Measurements from ENCODE around the gene SUSD4.

SUSD4 gene

GRCh38 chr1:223390618-223391017 lies 26.6 kb upstream of the SUSD4 start:
- H3K4me1 Mint-ChIP-seq = no peaks in the 10 kb centered on the region
- no peak overlapping the region for H3K27ac Mint-ChIP-seq
- H3K27me3 Mint-ChIP-seq = peaks cover 39 to 47% of the 10 kb centered on the region in 2 donors
- DNase-seq = no peak
- H3K9me3 Mint-ChIP-seq = peaks cover 0 to 10% of the 10 kb centered on the region in 2 donors
- no peak for ATAC-seq (replicated peaks)
- peaks cover 0 to 1% of the 10 kb centered on the region in 2 donors for H3K36me3 Mint-ChIP-seq
- H3K4me3 Mint-ChIP-seq = no peak overlapping the region

DNA sequence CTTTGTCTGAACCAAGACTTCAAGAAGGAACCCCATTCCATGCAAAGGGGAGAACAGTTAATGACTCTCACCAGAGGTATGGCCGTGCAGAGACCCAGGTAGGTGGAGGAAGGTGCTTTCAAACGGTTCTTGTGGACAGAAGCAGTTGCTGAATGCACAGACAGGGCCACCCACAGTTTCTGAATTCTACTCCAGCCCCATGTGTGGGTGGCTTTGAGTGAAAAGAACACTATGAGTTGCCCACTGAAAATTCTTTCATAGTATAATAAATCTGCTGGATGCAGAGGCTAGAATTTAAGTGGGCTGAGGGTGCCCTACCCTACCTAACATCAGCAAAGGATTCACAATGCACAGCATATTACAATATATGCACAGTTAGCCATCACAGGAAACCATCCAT lies 22.0 kb upstream of the SUSD4 start:
- peaks cover 19 to 28% of the 10 kb centered on the region in 2 donors for H3K27me3 Mint-ChIP-seq
- H3K4me1 Mint-ChIP-seq = no peaks in the 10 kb centered on the region
- no peak overlapping the region for H3K4me3 Mint-ChIP-seq
- no peaks in the 10 kb centered on the region for H3K9me3 Mint-ChIP-seq
- H3K36me3 Mint-ChIP-seq = no peaks in the 10 kb centered on the region
- no peak overlapping the region for H3K27ac Mint-ChIP-seq
- ATAC-seq (replicated peaks) (no peak), DNase-seq (no peak)

DNA sequence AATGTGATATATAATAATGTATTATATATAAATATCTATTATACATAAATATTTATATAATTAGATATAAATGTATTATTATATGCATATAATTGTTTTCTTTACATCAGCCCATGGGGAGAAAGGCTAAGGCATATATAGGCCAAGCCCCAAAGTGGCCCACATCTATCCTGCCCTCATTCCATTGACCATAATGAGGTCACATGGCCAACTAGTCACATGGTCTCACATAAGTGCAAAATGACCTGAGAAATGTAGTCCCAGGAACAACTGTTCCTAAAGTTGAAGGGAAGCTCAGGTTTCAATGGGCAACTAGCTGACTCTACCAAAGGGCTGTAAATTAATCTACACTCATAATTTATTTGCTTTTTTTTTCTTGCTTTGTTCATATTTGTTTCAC lies 14.8 kb upstream of the SUSD4 start:
- DNase-seq (no peak), ATAC-seq (replicated peaks) (no peak)
- Mint-ChIP-seq H3K4me3 (no peak overlapping the region), H3K27ac (no peak overlapping the region), H3K36me3 (no peaks in the 10 kb centered on the region), H3K9me3 (peaks cover 7 to 8% of the 10 kb centered on the region in 2 donors), H3K4me1 (no peaks in the 10 kb centered on the region), H3K27me3 (peaks cover 7 to 13% of the 10 kb centered on the region in 2 donors)

- H3K4me3 Mint-ChIP-seq = no peak overlapping the region
- DNase-seq (no peak), ATAC-seq (replicated peaks) (no peak)
- H3K27ac Mint-ChIP-seq = no peak overlapping the region
- no peaks in the 10 kb centered on the region for H3K4me1 Mint-ChIP-seq
- peaks cover 6 to 8% of the 10 kb centered on the region in 2 donors for H3K9me3 Mint-ChIP-seq
- peaks cover 11 to 16% of the 10 kb centered on the region in 2 donors for H3K27me3 Mint-ChIP-seq
- no peaks in the 10 kb centered on the region for H3K36me3 Mint-ChIP-seq
These were observed 10.2 kb upstream of the SUSD4 start for GRCh38 chr1:223374064-223374610.

DNA sequence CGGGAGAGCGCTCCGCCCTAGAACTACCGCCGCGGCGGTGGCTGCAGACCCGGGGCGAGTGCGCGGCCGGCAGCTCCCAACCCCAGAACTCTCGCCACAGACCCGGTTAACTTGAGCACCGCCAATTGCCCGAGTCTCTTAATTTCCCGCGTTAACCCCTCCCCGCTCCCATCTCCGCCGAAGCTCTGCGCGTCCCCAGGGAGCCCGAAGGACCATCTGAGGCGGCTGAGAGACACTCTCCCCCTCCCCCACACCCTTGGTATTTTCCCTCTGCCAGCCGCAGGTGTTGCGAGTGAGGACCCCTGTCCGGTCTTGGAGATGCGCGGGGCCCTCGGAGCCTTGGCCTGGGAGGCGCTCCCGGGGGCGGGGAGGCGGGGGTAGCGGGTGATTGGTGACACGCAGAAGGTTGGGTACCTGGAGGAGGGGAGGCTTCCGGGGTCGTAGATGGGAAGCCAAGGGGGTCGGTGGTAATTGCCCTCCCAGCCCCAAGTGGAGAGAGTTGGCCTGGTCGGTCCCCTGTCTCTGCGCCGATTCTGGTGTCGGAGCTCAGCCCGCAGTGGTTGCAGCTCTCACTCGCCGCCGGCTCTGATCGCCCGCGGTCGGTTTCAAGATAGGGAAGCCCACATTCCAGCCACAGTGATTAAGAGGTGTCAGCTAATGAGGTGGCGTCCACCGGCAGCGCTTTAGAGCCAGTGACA lies 858 bp upstream of the SUSD4 start:
- Mint-ChIP-seq H3K4me3 (peak overlapping the region; percentile 68 to 81), H3K27ac (no peak overlapping the region), H3K36me3 (no peaks in the 10 kb centered on the region), H3K9me3 (no peaks in the 10 kb centered on the region), H3K27me3 (peaks cover 41 to 62% of the 10 kb centered on the region in 2 donors), H3K4me1 (peaks cover 11 to 20% of the 10 kb centered on the region in 2 donors)
- DNase-seq (no peak), ATAC-seq (replicated peaks) (no peak)

GRCh38 chr1:223363057-223363855 lies 720 bp downstream of the SUSD4 start:
- H3K4me3 Mint-ChIP-seq = peak overlapping the region; percentile 78 to 84

DNA sequence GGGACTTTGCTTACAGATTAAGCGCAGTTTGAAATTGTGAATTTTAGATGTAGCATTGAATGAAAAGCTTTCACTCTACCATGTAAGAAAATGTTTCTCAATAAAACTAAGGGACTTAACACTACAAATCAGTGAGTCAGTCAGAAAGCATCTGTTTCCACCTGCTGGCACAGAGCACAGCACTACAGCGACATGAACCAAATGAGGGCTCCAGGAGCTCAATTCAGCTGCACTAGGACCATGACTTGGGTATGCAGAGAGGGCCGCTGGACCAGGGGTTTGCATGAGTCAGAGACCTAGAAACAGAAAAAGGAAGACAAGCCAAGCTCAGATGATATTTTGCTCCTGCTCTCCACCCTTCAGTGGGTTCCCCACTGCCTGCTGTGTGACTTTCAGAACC lies 5.2 kb downstream of the SUSD4 start:
- DNase-seq (no peak), ATAC-seq (replicated peaks) (peak in 1 of 2 donors; percentile 31)
- H3K9me3 Mint-ChIP-seq = no peaks in the 10 kb centered on the region
- H3K4me3 Mint-ChIP-seq = no peak overlapping the region
- H3K36me3 Mint-ChIP-seq = no peaks in the 10 kb centered on the region
- H3K27ac Mint-ChIP-seq = no peak overlapping the region
- peaks cover 42 to 62% of the 10 kb centered on the region in 2 donors for H3K27me3 Mint-ChIP-seq
- H3K4me1 Mint-ChIP-seq = peaks cover 6 to 11% of the 10 kb centered on the region in 2 donors

More at GRCh38 chr1:223363057-223363855, 720 bp downstream of the SUSD4 start:
- H3K36me3 Mint-ChIP-seq = no peaks in the 10 kb centered on the region
- peak; percentile 33 to 49 for ATAC-seq (replicated peaks)
- no peaks in the 10 kb centered on the region for H3K9me3 Mint-ChIP-seq
- DNase-seq = no peak
- H3K4me1 Mint-ChIP-seq = peaks cover 11 to 20% of the 10 kb centered on the region in 2 donors
- no peak overlapping the region for H3K27ac Mint-ChIP-seq
- H3K27me3 Mint-ChIP-seq = peaks cover 44 to 68% of the 10 kb centered on the region in 2 donors

DNA sequence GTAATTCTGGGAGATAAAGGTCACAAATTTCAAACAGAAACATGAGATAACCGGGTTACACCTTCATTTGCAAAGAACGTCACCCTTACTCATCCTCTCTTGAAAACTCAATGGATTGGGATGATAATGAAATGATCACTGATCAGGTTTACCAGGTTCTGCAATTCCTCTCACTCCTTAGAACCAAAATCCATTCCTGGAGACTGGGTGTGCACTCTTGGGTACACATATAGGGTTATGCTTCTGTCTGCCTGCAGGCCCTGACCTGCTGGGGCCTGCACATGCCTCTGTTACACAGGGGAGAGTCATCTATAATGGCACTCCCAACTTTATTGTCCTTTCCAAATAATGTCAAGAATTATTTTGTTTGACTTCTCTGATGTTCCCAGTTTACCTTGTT lies 8.3 kb downstream of the SUSD4 start:
- DNase-seq (no peak), ATAC-seq (replicated peaks) (no peak)
- Mint-ChIP-seq H3K27me3 (peaks cover 39 to 47% of the 10 kb centered on the region in 2 donors), H3K9me3 (no peaks in the 10 kb centered on the region), H3K27ac (no peak overlapping the region), H3K4me3 (no peak overlapping the region), H3K4me1 (no peaks in the 10 kb centered on the region), H3K36me3 (no peaks in the 10 kb centered on the region)

- H3K4me1 Mint-ChIP-seq = no peaks in the 10 kb centered on the region
- ATAC-seq (replicated peaks) = no peak
These were observed 10.0 kb downstream of the SUSD4 start for GRCh38 chr1:223353939-223354338.

GRCh38 chr1:223352944-223353343 lies 11.0 kb downstream of the SUSD4 start:
- Mint-ChIP-seq H3K4me3 (no peak overlapping the region), H3K4me1 (no peaks in the 10 kb centered on the region), H3K9me3 (no peaks in the 10 kb centered on the region), H3K27ac (no peak overlapping the region), H3K27me3 (peaks cover 24 to 32% of the 10 kb centered on the region in 2 donors), H3K36me3 (no peaks in the 10 kb centered on the region)
- ATAC-seq (replicated peaks) (no peak), DNase-seq (no peak)

More at GRCh38 chr1:223353939-223354338, 10.0 kb downstream of the SUSD4 start:
- DNase-seq = no peak
- H3K27ac Mint-ChIP-seq = no peak overlapping the region
- H3K27me3 Mint-ChIP-seq = peaks cover 24 to 35% of the 10 kb centered on the region in 2 donors
- H3K36me3 Mint-ChIP-seq = no peaks in the 10 kb centered on the region
- no peak overlapping the region for H3K4me3 Mint-ChIP-seq
- H3K9me3 Mint-ChIP-seq = no peaks in the 10 kb centered on the region

DNA sequence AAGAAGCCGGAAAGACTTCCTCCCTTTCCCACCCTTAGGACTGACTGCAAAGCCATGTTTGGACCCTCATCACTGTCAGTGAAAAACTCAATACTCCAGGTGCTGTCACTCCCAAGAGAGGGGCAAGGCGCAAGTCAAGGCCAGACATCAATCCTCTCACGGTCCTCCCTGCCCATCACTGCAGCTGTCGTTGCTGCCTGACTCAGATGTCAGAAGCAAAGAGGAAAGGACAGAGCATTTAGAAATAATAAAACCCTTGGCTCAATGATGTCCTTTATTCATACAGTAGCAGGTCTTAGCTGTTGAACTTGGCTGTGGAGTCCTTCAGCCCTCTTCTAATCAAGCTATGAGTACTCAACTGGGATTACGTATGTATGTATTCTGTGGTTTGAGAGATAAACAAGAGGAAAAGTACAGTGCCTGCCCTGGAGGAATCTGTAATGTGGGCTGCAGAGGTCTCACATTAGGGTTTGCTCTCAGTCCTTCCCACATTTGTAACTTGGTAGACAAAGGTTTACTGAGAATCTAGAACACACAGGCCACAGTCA lies 13.5 kb downstream of the SUSD4 start:
- ATAC-seq (replicated peaks) (no peak), DNase-seq (no peak)
- H3K4me3 Mint-ChIP-seq = no peak overlapping the region
- H3K36me3 Mint-ChIP-seq = no peaks in the 10 kb centered on the region
- H3K27ac Mint-ChIP-seq = no peak overlapping the region
- no peaks in the 10 kb centered on the region for H3K4me1 Mint-ChIP-seq
- H3K9me3 Mint-ChIP-seq = no peaks in the 10 kb centered on the region
- H3K27me3 Mint-ChIP-seq = peaks cover 33 to 37% of the 10 kb centered on the region in 2 donors

GRCh38 chr1:223349241-223349640 lies 14.7 kb downstream of the SUSD4 start:
- no peak overlapping the region for H3K27ac Mint-ChIP-seq
- no peak for DNase-seq
- H3K9me3 Mint-ChIP-seq = no peaks in the 10 kb centered on the region
- no peak for ATAC-seq (replicated peaks)
- H3K27me3 Mint-ChIP-seq = peaks cover 34 to 38% of the 10 kb centered on the region in 2 donors
- no peaks in the 10 kb centered on the region for H3K36me3 Mint-ChIP-seq
- H3K4me3 Mint-ChIP-seq = no peak overlapping the region
- H3K4me1 Mint-ChIP-seq = no peaks in the 10 kb centered on the region

DNA sequence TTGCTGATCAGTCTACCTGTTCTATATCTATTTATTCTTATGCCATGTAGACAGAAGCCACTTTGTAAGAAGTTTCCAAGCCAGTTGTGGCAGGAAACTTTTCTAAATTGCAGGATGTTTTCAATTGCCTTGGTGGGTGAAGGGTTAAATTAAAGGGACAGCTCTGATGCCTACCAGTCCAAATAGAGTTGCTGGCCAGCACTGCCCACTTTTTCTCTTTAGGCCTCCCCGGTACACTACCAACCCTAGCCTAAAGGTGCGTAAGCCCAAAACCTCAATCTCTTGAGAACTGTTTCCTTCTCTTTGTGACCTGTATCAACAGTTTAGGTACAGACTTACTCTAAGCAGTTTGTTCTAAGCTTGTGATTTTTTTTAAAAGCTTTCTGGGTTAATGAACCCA lies 15.5 kb downstream of the SUSD4 start:
- ATAC-seq (replicated peaks) (no peak), DNase-seq (no peak)
- no peak overlapping the region for H3K4me3 Mint-ChIP-seq
- no peaks in the 10 kb centered on the region for H3K9me3 Mint-ChIP-seq
- H3K27me3 Mint-ChIP-seq = peaks cover 28 to 30% of the 10 kb centered on the region in 2 donors
- no peaks in the 10 kb centered on the region for H3K4me1 Mint-ChIP-seq
- no peak overlapping the region for H3K27ac Mint-ChIP-seq
- H3K36me3 Mint-ChIP-seq = no peaks in the 10 kb centered on the region

DNA sequence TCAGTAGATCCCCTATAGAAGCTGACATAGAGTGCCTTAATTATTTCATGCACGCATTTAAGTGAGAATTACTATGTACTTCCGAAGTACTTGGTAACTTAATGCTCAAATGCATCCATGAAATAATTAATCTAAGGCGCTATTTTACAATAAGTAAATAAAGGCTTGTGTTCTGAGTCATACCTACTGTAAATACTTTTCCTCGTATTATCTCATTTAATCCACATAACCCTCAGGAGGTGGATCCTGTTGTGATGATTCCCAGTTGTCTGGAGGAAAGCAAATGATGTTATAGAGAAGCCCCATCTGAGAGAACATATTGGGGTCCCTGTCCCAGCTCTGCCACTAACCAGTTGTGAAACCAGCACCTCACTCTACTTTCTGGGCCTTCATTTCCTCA lies 16.4 kb downstream of the SUSD4 start:
- H3K4me3 Mint-ChIP-seq = no peak overlapping the region
- H3K4me1 Mint-ChIP-seq = no peaks in the 10 kb centered on the region
- no peaks in the 10 kb centered on the region for H3K9me3 Mint-ChIP-seq
- H3K27ac Mint-ChIP-seq = no peak overlapping the region
- no peaks in the 10 kb centered on the region for H3K36me3 Mint-ChIP-seq
- peaks cover 19 to 26% of the 10 kb centered on the region in 2 donors for H3K27me3 Mint-ChIP-seq
- ATAC-seq (replicated peaks) (no peak), DNase-seq (no peak)

Measured in stimulated activated naive B cell treated with anti-CD40 and anti-IgM and Interleukin-4, amounts not matched to agents 10 μg/mL and 1 μg/mL and 100 μg/mL, for 72 hours (primary cell).